K562 (cell line): Measurements from ENCODE around the gene HOATZ. TPM values are rescaled to one million over a fixed set of nuclear protein-coding genes. Genes with fewer than 3 reads are reported as not detected.

Experiments used
- ATAC-seq: fragments of 200-7000 bp; cut with Tn5 transposase; 3 replicates; pipeline ENCODE4 v1.9.1; 2020; ENCODE audit warnings: moderate library complexity
- BruUV-seq: library from RNA; stranded (reverse); fragments of 400-500 nt; replicated peaks from 2 replicates; lab custom pipeline; 2021; lab: Mats Ljungman, UMichigan
- CTCF ChIA-PET: fragments of 300-600 bp; formaldehyde crosslinking; extraction: SDS; loops from one replicate; lab custom pipeline; 2021; ENCODE audit warnings: low intra/inter-chr PET ratio; lab: Yijun Ruan, JAX
- POLR2A ChIA-PET: fragments of 300-600, 350-650 bp; sonication (Branson Sonifier 250); formaldehyde crosslinking; extraction: SDS; loops from one replicate; lab custom pipeline; 2021; ENCODE audit warnings: antibody characterized with exemption, inconsistent platforms; lab: Yijun Ruan, JAX
- DNase-seq, 4 experiments: peaks; one replicate each; pipeline versions ENCODE4 v3.0.0 to v3.0.0-alpha.2; 2011 to 2018; ENCODE audit warnings: low spot score in 3 of 4, mixed read lengths in 3 of 4; ENCODE audit errors: extremely low read depth in 1 of 4
- FAIRE-seq: peaks from 2 replicates; lab custom pipeline; 2011; peaks lifted over from hg19 to GRCh38; lab: Jason Lieb, UNC
- H2AFZ ChIP-seq: 2 replicates; pipeline ENCODE4 v1.6.0; 2011; ENCODE audit warnings: low read depth, low read length, control low read depth, inconsistent platforms
- H3K27ac ChIP-seq: fragments of 200-600 bp; 3 replicates; pipeline ENCODE4 v1.8.0; 2011; ENCODE audit warnings: low read depth, mild to moderate bottlenecking, control low read depth, inconsistent platforms, low read length, moderate library complexity, mixed read lengths; ENCODE audit errors: extremely low read depth
- H3K27me3 ChIP-seq, 2 experiments: fragments of 300-600 bp in 1 of 2; 2 replicates in 1 of 2; 3 replicates in 1 of 2; pipeline versions ENCODE4 v1.6.0 to v1.8.0; 2011; ENCODE audit warnings: inconsistent platforms in 2 of 2, low read length in 2 of 2, mild to moderate bottlenecking in 1 of 2, mixed read lengths in 1 of 2, moderate library complexity in 1 of 2; ENCODE audit not compliant: control insufficient read depth in 2 of 2, insufficient read depth in 2 of 2
- H3K36me3 ChIP-seq: fragments of 300-600 bp; 3 replicates; pipeline ENCODE4 v1.8.0; 2011; ENCODE audit warnings: mild to moderate bottlenecking, low read length, inconsistent platforms; ENCODE audit not compliant: control insufficient read depth, insufficient read depth
- H3K4me1 ChIP-seq, 2 experiments: fragments of 200-600 bp in 1 of 2; replicated peaks in 1 of 2; 2 replicates in 1 of 2; 3 replicates in 1 of 2; pipeline versions ENCODE4 v1.5.1 to v1.8.0; 2011; ENCODE audit warnings: inconsistent platforms in 2 of 2, low read length in 2 of 2, mild to moderate bottlenecking in 1 of 2, mixed read lengths in 1 of 2, moderate library complexity in 1 of 2; ENCODE audit not compliant: control insufficient read depth in 2 of 2, insufficient read depth in 2 of 2
- H3K4me2 ChIP-seq: 2 replicates; pipeline ENCODE4 v1.6.1; 2011; ENCODE audit warnings: low read length, control low read depth, inconsistent platforms, mixed read lengths; ENCODE audit not compliant: insufficient read depth
- H3K4me3 ChIP-seq: fragments of 200-600 bp; sonication (generic), shearing (Covaris generic); 2 replicates; pipeline ENCODE4 v1.5.1; 2016; ENCODE audit warnings: control low read depth, inconsistent platforms
- H3K79me2 ChIP-seq: fragments of 200-600 bp; 3 replicates; pipeline ENCODE4 v1.8.0; 2011; ENCODE audit warnings: low read length, inconsistent platforms; ENCODE audit not compliant: control insufficient read depth, insufficient read depth
- H3K9ac ChIP-seq, 2 experiments: 2 replicates each; pipeline versions ENCODE4 v1.6.0 to v1.6.1; 2011; ENCODE audit warnings: low read depth in 2 of 2, low read length in 2 of 2, control low read depth in 1 of 2, inconsistent platforms in 1 of 2, mild to moderate bottlenecking in 1 of 2, mixed read lengths in 1 of 2; ENCODE audit not compliant: insufficient read depth in 1 of 2
- H3K9me1 ChIP-seq: one replicate; pipeline ENCODE4 v1.6.0; 2011; ENCODE audit warnings: inconsistent platforms, mild to moderate bottlenecking, low read length, moderate library complexity; ENCODE audit not compliant: control insufficient read depth, insufficient read depth
- H3K9me3 ChIP-seq: replicated peaks from 2 replicates; pipeline ENCODE4 v1.5.1; 2011; ENCODE audit warnings: low read depth, low read length, inconsistent platforms; ENCODE audit not compliant: control insufficient read depth, insufficient read depth
- H4K20me1 ChIP-seq: replicated peaks from 2 replicates; pipeline ENCODE4 v1.6.1; 2011; ENCODE audit warnings: low read length, inconsistent platforms, mixed read lengths; ENCODE audit not compliant: control insufficient read depth, insufficient read depth
- BRD9 ChIP-seq: fragments of 450-650 bp; IDR thresholded peaks from 2 replicates; pipeline ENCODE4 v1.6.1; 2018; ENCODE audit warnings: low read depth; ENCODE audit not compliant: partially characterized antibody
- HDGF ChIP-seq: fragments of 450-650 bp; IDR thresholded peaks from 2 replicates; pipeline ENCODE4 v1.6.1; 2016
- MYNN ChIP-seq, 2 experiments: sonication (generic); formaldehyde crosslinking in 1 of 2; IDR thresholded peaks; 2 replicates each; pipeline versions ENCODE4 v1.5.0 to v1.6.1; 2016 to 2020; ENCODE audit warnings: antibody characterized with exemption in 1 of 2, missing genetic modification reagents in 1 of 2
- NCOA2 ChIP-seq, 2 experiments: fragments of 450-650 bp; IDR thresholded peaks; 2 replicates each; pipeline ENCODE4 v1.6.1; 2018; ENCODE audit warnings: mild to moderate bottlenecking in 2 of 2, moderate library complexity in 1 of 2; ENCODE audit not compliant: partially characterized antibody in 2 of 2
- PML ChIP-seq: IDR thresholded peaks from 2 replicates; pipeline ENCODE4 v1.6.1; 2012; ENCODE audit warnings: low read length, inconsistent platforms
- RFX1 ChIP-seq: fragments of 450-650 bp; IDR thresholded peaks from 2 replicates; pipeline ENCODE4 v1.6.1; 2016; ENCODE audit warnings: mild to moderate bottlenecking, moderate library complexity
- SLC30A9 ChIP-seq: fragments of 250-450 bp; sonication (Bioruptor Pico); IDR thresholded peaks from 2 replicates; pipeline ENCODE4 v1.8.0; 2022; ENCODE audit warnings: mild to moderate bottlenecking, moderate library complexity
- STAG1 ChIP-seq: sonication (generic); formaldehyde crosslinking; IDR thresholded peaks from 2 replicates; pipeline ENCODE4 v1.5.0; 2020; ENCODE audit warnings: missing genetic modification reagents, borderline replicate concordance
- ZNF668 ChIP-seq: fragments of 250-450 bp; sonication (Bioruptor Pico); IDR thresholded peaks from 2 replicates; pipeline ENCODE4 v1.8.0; 2022; ENCODE audit warnings: mild to moderate bottlenecking, inconsistent platforms
- ZNF707 ChIP-seq: fragments of 250-450 bp; sonication (Bioruptor Pico); conservative IDR thresholded peaks from 2 replicates; pipeline ENCODE4 v1.8.0; 2022; ENCODE audit warnings: inconsistent platforms, mild to moderate bottlenecking, moderate library complexity
- in situ Hi-C: fragments of 300-500 bp; cut with MboI; formaldehyde crosslinking; loops from 4 replicates; pipeline ENCODE4 v1.15.0; 2018; ENCODE audit warnings: inconsistent platforms, mixed read lengths
- intact Hi-C: fragments of 100-400 bp; cut with micrococcal nuclease; formaldehyde crosslinking; loops from 2 replicates; pipeline ENCODE4 v1.14.2; 2022
- polyA plus RNA-seq, 8 experiments: library from polyadenylated mRNA; depleted of rRNA in 4 of 8; stranded (reverse) in 5 of 8; unstranded in 3 of 8; fragments of >200 nt; fragmentation: Nextera tagmentation in 2 of 8; fragmentation: Illumina TruSeq in 1 of 8; extraction: Ambion mirVana in 2 of 8; extraction: Trizol in 1 of 8; gene quantifications; 2 replicates each; pipeline versions ENCODE4 v1.2.1 to v1.2.3, GENCODE V29; 2011 to 2014; ENCODE audit warnings: inconsistent platforms in 1 of 8, missing spikeins in 1 of 8
- total RNA-seq, 7 experiments: library from RNA; depleted of rRNA in 6 of 7; stranded (reverse); fragments of >200 nt in 6 of 7; fragmentation: Illumina TruSeq in 2 of 7; extraction: Trizol in 2 of 7; gene quantifications; 2 replicates each; pipeline versions ENCODE4 v1.2.1 to v1.2.3, GENCODE V29; 2011 to 2021; ENCODE audit warnings: low replicate concordance in 1 of 7
- TF ChIP-seq, protein P1 (sequence below): fragments of 200-400 bp; formaldehyde crosslinking; IDR thresholded peaks from 2 replicates; pipeline ENCODE4 v1.6.1; 2017; ENCODE audit warnings: mild to moderate bottlenecking, low read depth, low read length, moderate library complexity

The HOATZ gene
- total and polyA plus RNA-seq, 9 of the 15 experiments (the other 6 are each of a cell fraction or from before 2014, with no cell fraction given): not detected

- Histone ChIP-seq H3K9ac (no peak overlapping the region), H3K27me3 (peaks cover 0 to 4% of the 10 kb centered on the region in 2 experiments; a peak in 3 of 5 replicates), H3K4me1 (no peaks in the 10 kb centered on the region), H3K4me2 (no peak overlapping the region)
- DNase-seq: no peak
- FAIRE-seq: no peak
- intact Hi-C loops: no loop called here
- no peak for TF ChIP-seq MYNN (IDR thresholded peaks at IDR 0.05)
- no peak for TF ChIP-seq MYNN (CRISPR knock-in tag; IDR thresholded peaks at IDR 0.05)
- no peak for TF ChIP-seq RFX1
- TF ChIP-seq, protein P1, sequence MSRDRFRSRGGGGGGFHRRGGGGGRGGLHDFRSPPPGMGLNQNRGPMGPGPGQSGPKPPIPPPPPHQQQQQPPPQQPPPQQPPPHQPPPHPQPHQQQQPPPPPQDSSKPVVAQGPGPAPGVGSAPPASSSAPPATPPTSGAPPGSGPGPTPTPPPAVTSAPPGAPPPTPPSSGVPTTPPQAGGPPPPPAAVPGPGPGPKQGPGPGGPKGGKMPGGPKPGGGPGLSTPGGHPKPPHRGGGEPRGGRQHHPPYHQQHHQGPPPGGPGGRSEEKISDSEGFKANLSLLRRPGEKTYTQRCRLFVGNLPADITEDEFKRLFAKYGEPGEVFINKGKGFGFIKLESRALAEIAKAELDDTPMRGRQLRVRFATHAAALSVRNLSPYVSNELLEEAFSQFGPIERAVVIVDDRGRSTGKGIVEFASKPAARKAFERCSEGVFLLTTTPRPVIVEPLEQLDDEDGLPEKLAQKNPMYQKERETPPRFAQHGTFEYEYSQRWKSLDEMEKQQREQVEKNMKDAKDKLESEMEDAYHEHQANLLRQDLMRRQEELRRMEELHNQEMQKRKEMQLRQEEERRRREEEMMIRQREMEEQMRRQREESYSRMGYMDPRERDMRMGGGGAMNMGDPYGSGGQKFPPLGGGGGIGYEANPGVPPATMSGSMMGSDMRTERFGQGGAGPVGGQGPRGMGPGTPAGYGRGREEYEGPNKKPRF: no peak
- TF ChIP-seq NCOA2 (IDR thresholded peaks at IDR 0.05; ENCODE audit: partially characterized antibody in 2 of 2): no peak
- no peak for TF ChIP-seq HDGF
- TF ChIP-seq SLC30A9 (CRISPR knock-in tag): no peak
- TF ChIP-seq BRD9: no peak
- TF ChIP-seq ZNF707: no peak
- no peak for TF ChIP-seq ZNF668 (CRISPR knock-in tag)
- TF ChIP-seq STAG1: no peak
- no peak for TF ChIP-seq PML
- TF ChIP-seq, all 486 proteins: peak for 0
- H3K4me3 ChIP-seq: no peak overlapping the region
- POLR2A ChIA-PET: no interaction called here
- ATAC-seq: no peak
- no peaks in the 10 kb centered on the region for H3K9me3 ChIP-seq
- no peaks in the 10 kb centered on the region for H3K36me3 ChIP-seq
- in situ Hi-C loops: no loop called here
- H2AFZ ChIP-seq: no peak overlapping the region
- no peaks in the 10 kb centered on the region for H3K79me2 ChIP-seq
- CTCF ChIA-PET: interaction anchor here (0.7 kb wide), 1 partner anchor 12 kb away, joined by 3 read pairs; no protein-coding TSS in a partner anchor
- H4K20me1 ChIP-seq: no peaks in the 10 kb centered on the region
- no peak overlapping the region for H3K27ac ChIP-seq
- no TSS peak for BruUV-seq
- H3K9me1 ChIP-seq: no peaks in the 10 kb centered on the region
Observed at GRCh38 chr11:111555255-111555654, 40.7 kb downstream of the HOATZ start.
